GM20000 (cell line): ENCODE data around the gene SUGCT.
"Not testable (repeated sequence)": the region's sequence is repeated elsewhere in the genome, so short reads cannot be mapped to it uniquely, and the experiment has no call there.

Source experiments
- DNase-seq: peaks from one replicate; pipeline ENCODE4 v3.0.0; 2012; ENCODE audit warnings: low spot score
- CTCF ChIP-seq: IDR thresholded peaks from 2 replicates; pipeline ENCODE4 v1.5.1; 2012; ENCODE audit warnings: mild to moderate bottlenecking, control low read depth; ENCODE audit errors: extremely low read depth, missing control alignments

SUGCT gene

GRCh38 chr7:40611095-40611871 lies 476.5 kb downstream of the SUGCT start:
- TF ChIP-seq CTCF: no peak
- no peak for DNase-seq

GRCh38 chr7:40612298-40612697 lies 477.5 kb downstream of the SUGCT start:
- no peak for DNase-seq
- no peak for TF ChIP-seq CTCF

GRCh38 chr7:40619647-40620046 lies 484.8 kb downstream of the SUGCT start:
- no peak for TF ChIP-seq CTCF
- no peak for DNase-seq

GRCh38 chr7:40621592-40621998 lies 486.8 kb downstream of the SUGCT start:
- TF ChIP-seq CTCF: no peak
- no peak for DNase-seq

- no peak for DNase-seq
- TF ChIP-seq CTCF: no peak
Measured at GRCh38 chr7:40622941-40623501, 488.2 kb downstream of the SUGCT start.

- TF ChIP-seq CTCF: no peak
- no peak for DNase-seq
Measured at GRCh38 chr7:40623863-40624262, 489.1 kb downstream of the SUGCT start.

GRCh38 chr7:40627361-40627760 lies 492.6 kb downstream of the SUGCT start:
- DNase-seq: not testable (repeated sequence)

- TF ChIP-seq CTCF: no peak
Measured at GRCh38 chr7:40629891-40630290, 495.1 kb downstream of the SUGCT start.

More at GRCh38 chr7:40629891-40630290, 495.1 kb downstream of the SUGCT start:
- DNase-seq: no peak
